Measurements from ENCODE around the gene MAB21L4.

Gene MAB21L4

DNA sequence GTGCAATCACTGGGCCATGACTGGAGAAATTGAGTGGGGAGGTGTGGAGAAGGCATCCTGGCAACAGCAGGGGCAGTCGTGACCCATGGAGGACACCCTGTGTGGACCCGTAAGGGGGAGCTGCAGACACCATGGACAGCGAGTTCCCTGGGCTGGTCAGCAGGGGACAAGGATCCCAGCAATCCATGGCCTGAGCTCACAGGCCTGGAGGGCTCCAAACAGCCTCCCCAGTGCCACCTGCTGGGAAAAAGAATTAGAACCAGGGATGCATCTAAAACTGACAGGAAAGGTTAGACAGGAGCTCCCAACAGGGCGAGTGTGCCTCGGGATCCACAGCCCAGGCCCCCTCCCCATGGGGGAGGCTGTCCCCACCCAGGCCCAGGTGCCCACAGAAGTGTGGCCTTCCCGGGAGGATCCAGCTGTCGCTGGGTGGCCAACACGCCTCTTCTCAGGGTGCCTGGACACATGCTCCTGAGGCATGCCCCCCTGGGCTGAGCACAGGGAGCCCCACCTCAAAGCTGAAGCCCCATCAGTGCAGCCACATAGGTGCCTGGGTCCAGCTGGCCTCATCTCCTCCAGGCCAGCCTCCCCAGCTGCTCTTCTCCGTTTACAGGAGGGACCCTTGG, 55.4 kb downstream of the MAB21L4 start:
- no peak overlapping the region for H3K4me3 ChIP-seq (ENCODE audit: low read depth, low read length)
- TF ChIP-seq, protein P1, sequence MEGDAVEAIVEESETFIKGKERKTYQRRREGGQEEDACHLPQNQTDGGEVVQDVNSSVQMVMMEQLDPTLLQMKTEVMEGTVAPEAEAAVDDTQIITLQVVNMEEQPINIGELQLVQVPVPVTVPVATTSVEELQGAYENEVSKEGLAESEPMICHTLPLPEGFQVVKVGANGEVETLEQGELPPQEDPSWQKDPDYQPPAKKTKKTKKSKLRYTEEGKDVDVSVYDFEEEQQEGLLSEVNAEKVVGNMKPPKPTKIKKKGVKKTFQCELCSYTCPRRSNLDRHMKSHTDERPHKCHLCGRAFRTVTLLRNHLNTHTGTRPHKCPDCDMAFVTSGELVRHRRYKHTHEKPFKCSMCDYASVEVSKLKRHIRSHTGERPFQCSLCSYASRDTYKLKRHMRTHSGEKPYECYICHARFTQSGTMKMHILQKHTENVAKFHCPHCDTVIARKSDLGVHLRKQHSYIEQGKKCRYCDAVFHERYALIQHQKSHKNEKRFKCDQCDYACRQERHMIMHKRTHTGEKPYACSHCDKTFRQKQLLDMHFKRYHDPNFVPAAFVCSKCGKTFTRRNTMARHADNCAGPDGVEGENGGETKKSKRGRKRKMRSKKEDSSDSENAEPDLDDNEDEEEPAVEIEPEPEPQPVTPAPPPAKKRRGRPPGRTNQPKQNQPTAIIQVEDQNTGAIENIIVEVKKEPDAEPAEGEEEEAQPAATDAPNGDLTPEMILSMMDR (IDR thresholded peaks at IDR 0.05; ENCODE audit: low read depth, low read length, missing control alignments): peak; percentile 57
- DNase-seq (ENCODE audit: low read depth): no peak

DNA sequence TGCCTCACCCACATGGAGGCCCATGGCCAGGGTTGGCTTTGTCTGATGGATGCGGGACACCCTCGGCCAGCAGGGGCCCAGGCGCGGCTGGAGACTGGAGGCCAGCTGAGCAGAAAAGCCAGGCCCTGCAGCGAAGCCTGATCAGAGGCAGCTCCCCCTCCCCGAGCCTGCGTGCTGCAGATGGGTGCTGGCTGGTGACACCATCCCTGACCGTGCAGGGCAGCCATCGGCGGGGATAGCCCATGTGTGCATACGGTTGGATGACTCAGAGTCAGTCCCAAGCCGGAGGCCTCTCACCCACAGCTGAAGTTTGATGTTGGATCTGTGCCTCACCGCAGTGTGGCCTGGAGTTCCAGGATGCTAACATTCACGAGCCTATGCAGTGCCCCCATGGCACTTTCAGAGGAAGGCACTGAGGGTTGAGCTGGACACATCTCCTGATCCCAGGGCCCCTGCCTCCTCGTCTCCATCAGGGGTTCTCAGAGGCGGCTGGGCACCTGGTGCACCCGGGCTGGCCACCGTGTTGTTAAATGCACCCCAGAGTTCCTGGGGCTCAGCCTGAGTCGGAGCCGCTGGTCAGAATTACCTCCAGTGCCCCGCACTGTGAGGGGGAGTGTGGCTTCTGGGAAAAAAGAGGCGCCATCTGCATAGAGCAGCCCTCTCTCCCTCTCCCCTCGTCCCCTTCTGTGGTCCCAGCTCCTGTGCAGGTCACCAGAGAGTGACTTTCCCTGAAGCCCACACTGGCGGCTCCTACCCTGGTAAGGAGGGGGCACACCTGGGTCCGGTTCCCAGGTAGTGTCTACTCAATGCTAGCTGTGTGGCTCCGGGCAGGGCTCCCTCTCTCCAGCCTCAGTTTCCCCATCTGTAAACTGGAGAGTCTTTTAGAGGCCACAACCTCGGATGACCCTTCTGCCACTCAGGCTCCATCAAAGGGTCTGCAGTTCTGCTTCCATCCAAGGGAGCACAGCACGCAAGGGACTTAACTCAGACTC, 56.5 kb downstream of the MAB21L4 start:
- no peak for DNase-seq (ENCODE audit: low read depth)
- TF ChIP-seq, protein P1 (IDR thresholded peaks at IDR 0.05; ENCODE audit: low read depth, low read length, missing control alignments): no peak
- no peak overlapping the region for H3K4me3 ChIP-seq (ENCODE audit: low read depth, low read length)

DNA sequence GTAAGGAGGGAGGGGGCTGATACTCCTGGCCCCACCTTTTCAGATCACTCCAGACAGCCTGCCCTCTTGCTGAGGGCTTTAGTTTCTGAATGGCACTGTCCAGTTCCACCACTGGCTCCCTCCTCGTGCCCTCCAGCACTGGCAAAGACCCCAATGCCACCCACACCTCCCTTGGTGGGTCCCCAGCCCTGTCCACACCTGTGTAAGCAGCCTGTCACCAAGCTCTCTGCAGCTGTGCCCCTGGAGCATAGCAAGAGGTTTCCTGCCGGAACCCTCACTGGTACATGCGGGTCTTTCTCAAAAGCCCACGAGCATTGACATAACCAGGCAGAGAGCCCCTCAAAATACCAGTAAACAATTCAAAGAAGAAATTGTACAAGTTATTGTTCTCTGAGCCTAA, 58.3 kb downstream of the MAB21L4 start:
- no peak overlapping the region for H3K4me3 ChIP-seq (ENCODE audit: low read depth, low read length)
- TF ChIP-seq, protein P1 (IDR thresholded peaks at IDR 0.05; ENCODE audit: low read depth, low read length, missing control alignments): no peak
- DNase-seq (ENCODE audit: low read depth): no peak

DNA sequence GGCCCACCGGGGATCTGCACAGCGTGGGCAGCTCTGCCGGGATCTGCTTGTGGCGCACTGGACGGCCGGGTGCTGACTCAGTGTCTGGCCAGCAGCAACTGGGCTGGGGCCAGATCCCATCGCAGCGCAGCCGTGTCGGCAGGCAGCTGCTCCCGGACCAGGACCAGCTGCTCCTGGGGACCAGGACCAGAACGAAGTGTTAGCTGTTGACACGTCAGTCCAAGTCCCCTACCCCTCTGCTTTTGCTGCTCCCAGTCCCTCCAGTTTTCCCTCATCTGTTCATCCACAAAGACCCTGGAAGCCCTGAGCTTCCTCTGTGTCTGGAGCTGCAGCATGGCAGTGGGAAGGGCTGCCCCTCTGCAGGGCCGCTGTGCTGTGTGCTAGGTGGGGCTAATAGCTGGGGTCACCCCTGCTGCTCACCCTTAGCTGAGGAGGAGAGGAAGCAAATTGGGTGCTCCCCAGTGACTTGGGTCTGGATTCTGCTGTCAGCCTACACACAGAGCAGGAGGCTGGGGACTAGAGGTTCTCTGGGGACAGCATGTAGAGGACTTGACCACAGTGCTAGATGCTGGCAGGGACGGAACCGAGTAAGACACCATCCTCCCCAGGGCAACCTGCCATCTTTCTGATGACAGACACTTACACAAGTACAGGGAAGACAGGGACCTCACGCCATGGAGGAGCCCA, 59.0 kb downstream of the MAB21L4 start:
- DNase-seq (ENCODE audit: low read depth): no peak
- H3K4me3 ChIP-seq (ENCODE audit: low read depth, low read length): no peak overlapping the region
- TF ChIP-seq, protein P1 (IDR thresholded peaks at IDR 0.05; ENCODE audit: low read depth, low read length, missing control alignments): no peak
